Lower lobe of right lung (tissue), 2 donors: Measurements from ENCODE around the gene UNC80. TPM values are rescaled to one million over a fixed set of nuclear protein-coding genes. Genes with fewer than 3 reads are reported as not detected.

Source experiments
- ATAC-seq, 2 donors: fragments of 200-7000 bp; cut with Tn5 transposase; one replicate each; pipeline ENCODE4 v1.9.1; 2020 to 2022; ENCODE audit warnings: mild to moderate bottlenecking in 2 of 2, moderate library complexity in 2 of 2
- DNase-seq: peaks from one replicate; pipeline ENCODE4 v3.0.0-alpha.2; 2020
- H3K27ac ChIP-seq: fragments of 200-600 bp; one replicate; pipeline ENCODE4 v1.8.0; 2022
- H3K27me3 ChIP-seq: fragments of 200-600 bp; one replicate; pipeline ENCODE4 v1.8.0; 2022; ENCODE audit warnings: low read depth
- H3K36me3 ChIP-seq: fragments of 200-600 bp; one replicate; pipeline ENCODE4 v1.8.0; 2022; ENCODE audit warnings: mild to moderate bottlenecking
- H3K4me1 ChIP-seq: fragments of 200-600 bp; one replicate; pipeline ENCODE4 v1.8.0; 2022
- H3K4me3 ChIP-seq: fragments of 200-600 bp; one replicate; pipeline ENCODE4 v1.8.0; 2022; ENCODE audit warnings: mild to moderate bottlenecking
- H3K9me3 ChIP-seq: fragments of 200-600 bp; one replicate; pipeline ENCODE4 v1.8.0; 2022
- CTCF ChIP-seq: fragments of 200-600 bp; IDR thresholded peaks from one replicate; pipeline ENCODE4 v1.8.0; 2022; ENCODE audit warnings: antibody characterized with exemption, mild to moderate bottlenecking
- intact Hi-C: fragments of 100-400 bp; cut with DNase I; formaldehyde crosslinking; loops from one replicate; pipeline ENCODE4 v1.11.0; 2022
- total RNA-seq: library from RNA; stranded (reverse); fragmentation: NEBNext Ultra II Directional; extraction: Animal tissue kit (Norgen Biotek cat#: 25700); gene quantifications from one replicate; pipeline ENCODE4 v1.2.1, GENCODE V29; 2021
- donor health status: DM: no; HTN: yes; CAD: no; lungs with severe emphysema.

UNC80 gene
- total RNA-seq, 1 donor from 2014 or later, result not detected

GRCh38 chr2:209988010-209988409, 216.4 kb downstream of the UNC80 start:
- Histone ChIP-seq H3K27me3 (no peaks in the 10 kb centered on the region), H3K9me3 (no peaks in the 10 kb centered on the region), H3K4me3 (no peak overlapping the region), H3K4me1 (no peaks in the 10 kb centered on the region), H3K36me3 (no peaks in the 10 kb centered on the region), H3K27ac (no peak overlapping the region)
- DNase-seq, result no peak
- intact Hi-C loops, result no loop called here
- ATAC-seq, result no peak
- no peak for TF ChIP-seq CTCF

DNA sequence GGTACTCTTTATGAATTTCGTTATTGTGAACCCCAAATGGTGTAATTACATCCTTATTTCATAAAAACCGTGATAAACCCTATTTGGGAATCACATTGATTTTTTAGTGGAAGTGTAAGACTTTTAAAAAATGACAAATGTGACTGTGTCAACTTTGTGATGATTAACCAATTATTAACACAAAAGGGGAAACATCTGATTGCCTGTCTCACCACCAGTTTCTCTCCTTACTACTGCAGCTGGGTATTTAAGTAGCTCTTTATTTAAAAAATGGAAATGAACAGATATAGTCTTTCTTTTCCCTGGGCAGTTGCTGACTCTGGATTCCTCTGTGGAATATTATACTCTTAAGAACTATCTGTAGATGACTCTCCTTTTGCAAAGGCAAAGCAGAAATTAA, 219.2 kb downstream of the UNC80 start:
- DNase-seq (no peak), ATAC-seq (no peak)
- Histone ChIP-seq H3K4me1 (no peaks in the 10 kb centered on the region), H3K27ac (no peak overlapping the region), H3K36me3 (no peaks in the 10 kb centered on the region), H3K9me3 (no peaks in the 10 kb centered on the region), H3K4me3 (no peak overlapping the region), H3K27me3 (no peaks in the 10 kb centered on the region)
- TF ChIP-seq CTCF, result no peak
- intact Hi-C loops, result no loop called here

GRCh38 chr2:209993968-209994367, 222.3 kb downstream of the UNC80 start:
- intact Hi-C loops, result no loop called here
- Histone ChIP-seq H3K27me3 (no peaks in the 10 kb centered on the region), H3K9me3 (no peaks in the 10 kb centered on the region), H3K4me3 (no peak overlapping the region), H3K36me3 (no peaks in the 10 kb centered on the region), H3K27ac (no peak overlapping the region), H3K4me1 (no peaks in the 10 kb centered on the region)
- no peak for DNase-seq
- no peak for TF ChIP-seq CTCF
- no peak for ATAC-seq

DNA sequence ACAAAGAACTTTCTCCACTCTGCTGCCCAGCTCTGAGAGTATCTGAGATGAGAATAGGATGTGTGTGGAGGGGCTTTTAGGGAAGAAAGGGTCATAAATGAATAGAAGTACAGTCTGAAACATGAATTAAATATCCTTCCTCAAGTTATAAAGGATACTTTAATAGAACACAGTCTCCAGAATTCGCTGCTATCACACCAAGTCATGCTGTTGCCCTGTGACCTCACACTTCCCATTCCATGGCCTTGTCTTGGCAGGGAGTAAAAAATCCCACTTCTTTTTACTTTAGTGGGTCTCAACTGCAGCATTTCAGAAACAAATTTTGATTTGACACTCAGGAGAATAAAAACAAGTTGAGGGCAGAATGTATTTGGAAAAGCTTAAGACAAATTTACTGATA, 227.0 kb downstream of the UNC80 start:
- Histone ChIP-seq H3K4me1 (peaks cover 10% of the 10 kb centered on the region), H3K27me3 (no peaks in the 10 kb centered on the region), H3K9me3 (no peaks in the 10 kb centered on the region), H3K27ac (no peak overlapping the region), H3K36me3 (no peaks in the 10 kb centered on the region), H3K4me3 (no peak overlapping the region)
- intact Hi-C loops, result no loop called here
- ATAC-seq (no peak), DNase-seq (no peak)
- TF ChIP-seq CTCF, result no peak

- Histone ChIP-seq H3K36me3 (no peaks in the 10 kb centered on the region), H3K4me1 (peaks cover 31% of the 10 kb centered on the region), H3K4me3 (no peak overlapping the region), H3K27me3 (no peaks in the 10 kb centered on the region), H3K27ac (no peak overlapping the region), H3K9me3 (no peaks in the 10 kb centered on the region)
- DNase-seq (peak; percentile 46), ATAC-seq (no peak)
- no peak for TF ChIP-seq CTCF
- intact Hi-C loops, result no loop called here
These were observed 229.1 kb downstream of the UNC80 start for GRCh38 chr2:210000464-210001324.
